CD4-positive, alpha-beta T cell treated with Interleukin-17A for 4 hours (primary cell): Measurements from ENCODE around the gene MAN1A1.

ENCODE experiments used
- DNase-seq: peaks from one replicate; pipeline ENCODE4 v3.0.0-alpha.2; 2020; ENCODE audit warnings: mixed read lengths

The MAN1A1 gene

DNA sequence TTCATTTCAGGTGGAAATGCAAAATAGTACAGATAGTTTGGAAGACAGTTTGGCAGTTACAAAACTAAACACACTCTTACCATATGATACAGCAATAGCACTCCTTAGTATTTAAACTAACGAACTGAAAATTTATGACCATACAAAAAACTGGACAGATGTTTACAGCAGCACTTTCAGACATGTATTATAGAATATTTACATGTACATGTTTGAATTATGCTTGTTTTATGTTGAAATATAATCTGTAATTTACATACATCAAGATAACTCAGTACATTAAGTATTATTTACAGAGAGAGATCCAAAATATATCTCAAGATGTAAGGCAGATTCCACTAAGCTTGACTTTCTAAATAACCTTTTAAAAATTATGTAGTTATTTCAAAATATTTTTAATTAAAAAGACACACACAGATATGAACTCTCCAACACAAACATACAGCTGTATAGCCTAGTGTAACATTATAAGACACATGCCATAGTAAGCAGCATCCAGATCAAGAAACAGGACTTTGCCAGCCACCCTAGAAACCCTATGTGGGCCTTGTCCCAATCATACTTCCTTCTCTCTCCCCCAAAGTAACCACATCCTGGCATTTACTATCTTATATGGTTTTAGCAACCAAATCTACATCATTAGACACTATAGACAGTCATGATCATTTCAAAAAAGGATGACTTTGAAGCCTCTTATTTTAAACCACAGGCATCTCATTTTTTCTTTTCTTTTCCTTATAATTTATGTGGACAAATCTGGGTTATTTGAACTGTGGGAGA lies 82.2 kb downstream of the MAN1A1 start:
- no peak for DNase-seq

- DNase-seq, result no peak
Measured at GRCh38 chr6:119264854-119265397, 84.6 kb downstream of the MAN1A1 start.

DNA sequence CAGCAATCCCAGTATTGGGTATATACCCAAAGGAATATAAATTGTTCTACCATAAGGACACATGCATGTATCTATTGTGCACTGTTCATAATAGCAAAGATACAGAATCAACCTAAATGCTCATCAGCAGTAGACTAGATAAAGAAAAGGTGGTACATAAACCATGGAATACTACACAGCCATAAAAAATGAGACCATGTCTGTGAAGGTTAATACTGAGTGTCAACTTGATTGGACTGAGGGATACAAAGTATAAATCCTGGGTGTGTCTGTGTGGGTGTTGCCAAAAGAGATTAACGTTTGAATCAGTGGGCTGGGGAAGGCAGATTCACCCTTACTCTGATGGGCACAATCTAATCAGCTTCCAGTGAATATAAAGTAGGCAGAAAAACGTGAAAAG lies 86.9 kb downstream of the MAN1A1 start:
- no peak for DNase-seq

DNA sequence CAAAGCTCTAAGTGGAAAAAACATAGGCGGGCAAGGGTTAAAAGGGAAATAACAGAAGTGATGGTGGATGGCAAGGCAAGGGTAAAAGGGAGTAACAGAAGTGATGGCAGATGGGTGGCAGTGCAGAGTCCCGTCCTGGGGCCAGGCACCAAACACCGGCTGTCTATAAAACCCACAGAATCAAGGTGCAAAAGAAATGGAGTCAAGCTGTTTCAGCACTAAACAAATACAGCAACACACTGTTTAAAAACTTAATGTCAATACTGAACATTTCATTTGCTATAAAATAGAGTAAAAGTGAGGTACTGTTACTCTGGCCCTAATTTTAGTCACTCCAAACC lies 87.6 kb downstream of the MAN1A1 start:
- no peak for DNase-seq

DNA sequence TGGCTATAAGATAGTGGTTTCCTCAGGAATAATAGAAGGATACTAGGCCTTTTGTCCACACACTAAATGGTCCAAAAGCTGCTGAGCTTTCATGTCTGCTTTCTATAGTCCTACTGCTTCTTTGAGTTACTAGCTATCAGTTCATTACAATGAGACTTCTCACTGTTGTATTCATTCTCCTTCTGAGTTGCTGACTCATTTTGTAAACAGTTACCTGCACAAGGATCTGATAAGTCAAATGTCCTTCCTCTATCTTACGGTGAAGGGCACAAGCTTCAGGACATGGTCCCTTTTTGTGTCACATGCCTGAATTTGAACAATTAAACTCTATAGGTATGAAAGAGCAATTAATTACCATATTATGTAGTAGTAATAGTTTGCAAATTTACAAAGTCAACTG lies 90.5 kb downstream of the MAN1A1 start:
- DNase-seq, result no peak

GRCh38 chr6:119257726-119258125 lies 91.8 kb downstream of the MAN1A1 start:
- no peak for DNase-seq

DNA sequence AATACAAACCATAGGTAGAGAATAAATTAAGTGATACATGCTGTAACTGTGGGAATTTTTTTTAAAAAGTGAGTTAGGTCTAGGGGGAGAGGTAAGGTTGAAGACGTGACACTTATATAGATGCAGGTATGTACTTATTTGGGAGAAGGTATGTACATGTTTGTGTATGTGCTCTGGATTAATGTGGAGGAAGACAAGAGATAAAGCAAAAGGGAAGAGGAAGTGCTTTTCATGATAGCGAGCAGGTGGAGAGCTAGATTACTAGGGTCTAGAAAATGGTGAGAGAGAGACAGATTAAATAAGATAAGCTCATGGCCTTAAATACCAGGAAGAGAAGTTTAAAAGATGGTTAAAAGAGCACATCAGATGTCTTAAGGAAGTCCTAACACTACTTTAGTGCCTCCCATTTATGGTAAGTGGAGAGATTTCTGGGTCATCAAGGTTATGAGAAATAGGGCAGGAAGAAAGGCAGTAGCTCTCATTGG lies 92.5 kb downstream of the MAN1A1 start:
- no peak for DNase-seq

- DNase-seq, result no peak
Measured at GRCh38 chr6:119256392-119256791, 93.2 kb downstream of the MAN1A1 start.

DNA sequence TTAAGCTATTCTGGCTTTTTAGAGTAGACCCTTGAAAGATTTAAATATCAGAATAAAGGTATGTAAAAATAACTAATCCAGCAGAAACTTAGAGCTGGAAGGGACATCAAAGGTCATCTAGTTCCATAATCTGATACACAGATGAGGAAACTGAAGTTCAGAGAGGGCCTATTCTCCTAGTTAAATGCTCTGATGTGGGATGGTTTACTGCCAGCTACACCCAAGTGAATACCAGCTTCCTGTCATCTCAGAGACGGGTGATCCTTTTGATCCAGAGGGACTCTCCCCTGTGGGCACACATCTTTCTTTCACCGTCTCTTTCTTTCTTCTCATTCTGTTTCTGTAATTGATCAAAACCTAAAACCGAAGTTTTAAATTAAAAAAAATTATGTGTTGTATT lies 94.1 kb downstream of the MAN1A1 start:
- no peak for DNase-seq

DNA sequence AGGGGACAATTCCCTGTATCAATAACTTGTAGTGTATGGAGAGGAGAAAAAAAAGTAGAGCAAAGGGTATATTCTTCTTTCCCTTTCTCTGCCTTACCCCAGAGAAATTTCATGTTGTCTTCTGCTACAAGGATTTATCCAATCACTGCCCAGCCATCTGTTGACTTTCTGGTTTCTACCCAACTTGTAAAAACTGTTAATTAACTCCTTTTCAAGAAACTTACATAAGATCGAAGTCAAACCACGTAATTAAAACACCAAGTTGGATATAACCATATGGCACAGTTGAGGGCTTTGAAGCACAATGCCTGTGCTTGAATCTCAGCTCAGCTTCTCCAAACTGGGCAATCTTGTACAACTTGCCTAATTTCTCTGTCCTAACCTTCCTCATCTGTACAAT lies 99.5 kb downstream of the MAN1A1 start:
- DNase-seq, result no peak

- DNase-seq, result no peak
Measured at GRCh38 chr6:119249319-119249718, 100.2 kb downstream of the MAN1A1 start.

GRCh38 chr6:119247504-119247903 lies 102.1 kb downstream of the MAN1A1 start:
- DNase-seq, result no peak

GRCh38 chr6:119243657-119244056 lies 105.9 kb downstream of the MAN1A1 start:
- no peak for DNase-seq

DNA sequence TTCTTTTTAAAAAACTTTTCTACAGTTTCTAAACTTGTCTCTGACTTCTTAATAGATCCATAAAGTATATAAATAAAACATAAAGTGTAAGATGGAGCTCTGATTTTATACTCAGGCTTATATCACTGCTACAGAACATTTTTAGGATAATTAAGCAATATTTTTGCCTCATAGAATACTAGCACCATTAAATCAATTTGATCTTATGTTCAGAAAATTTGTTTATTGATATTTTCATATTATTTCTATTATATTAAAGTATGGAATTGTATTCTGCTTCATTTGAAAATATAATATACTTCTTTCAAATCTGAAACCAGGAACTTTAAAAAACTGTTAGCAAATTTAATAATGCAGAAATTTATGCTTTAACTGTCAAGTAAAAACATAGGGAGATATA lies 106.5 kb downstream of the MAN1A1 start:
- DNase-seq, result no peak

DNA sequence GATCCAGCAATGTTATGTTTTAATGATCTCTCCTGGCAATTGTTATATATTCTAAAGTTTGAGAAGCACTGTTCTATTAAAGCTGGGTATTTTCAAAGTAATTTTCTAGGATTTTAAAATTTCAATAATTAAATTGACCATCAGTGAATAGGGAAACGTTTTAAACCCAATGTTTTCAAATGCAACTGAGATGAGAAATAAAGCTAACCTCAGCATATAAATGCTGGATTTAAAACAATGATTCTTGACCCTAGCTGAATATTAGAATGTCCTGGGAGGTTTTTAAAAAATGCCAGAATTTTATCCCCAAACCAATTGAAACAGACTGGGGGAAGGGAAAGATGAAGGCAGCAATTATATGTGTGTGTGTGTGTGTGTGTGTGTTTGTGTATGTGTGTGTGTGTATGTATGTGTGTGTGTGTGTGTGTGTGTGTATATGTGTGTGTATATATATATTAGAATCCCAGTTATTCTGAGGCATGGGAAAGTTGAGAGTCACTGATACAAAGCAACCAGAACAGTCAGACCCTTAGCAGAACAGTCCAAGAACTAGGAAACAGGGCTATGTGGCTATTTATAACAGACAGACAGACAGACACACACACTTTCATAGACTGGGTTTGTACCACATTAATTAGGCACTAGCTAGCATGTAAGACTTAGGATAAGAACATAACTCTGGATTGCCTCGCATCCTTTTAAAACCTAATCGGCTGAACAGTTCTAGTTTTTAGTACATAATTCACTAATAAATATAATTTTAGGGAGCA lies 107.8 kb downstream of the MAN1A1 start:
- DNase-seq, result no peak

DNA sequence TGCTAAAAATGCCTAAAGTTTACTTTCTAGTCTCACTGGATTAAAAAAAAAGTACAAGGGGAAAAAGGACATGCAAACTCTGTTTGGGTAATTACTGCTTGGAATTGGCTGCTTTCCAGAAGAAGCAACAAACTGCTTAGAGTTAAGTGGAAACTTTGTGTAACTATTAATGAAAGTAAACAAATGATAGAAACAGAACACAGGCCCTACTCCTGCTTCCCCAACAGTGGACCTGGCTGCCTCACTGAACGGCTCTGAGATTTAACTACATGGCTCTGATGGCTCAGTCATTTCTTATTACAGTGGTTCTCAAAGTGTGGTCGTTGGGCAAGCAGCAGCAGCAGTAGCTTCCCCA lies 108.5 kb downstream of the MAN1A1 start:
- no peak for DNase-seq

DNA sequence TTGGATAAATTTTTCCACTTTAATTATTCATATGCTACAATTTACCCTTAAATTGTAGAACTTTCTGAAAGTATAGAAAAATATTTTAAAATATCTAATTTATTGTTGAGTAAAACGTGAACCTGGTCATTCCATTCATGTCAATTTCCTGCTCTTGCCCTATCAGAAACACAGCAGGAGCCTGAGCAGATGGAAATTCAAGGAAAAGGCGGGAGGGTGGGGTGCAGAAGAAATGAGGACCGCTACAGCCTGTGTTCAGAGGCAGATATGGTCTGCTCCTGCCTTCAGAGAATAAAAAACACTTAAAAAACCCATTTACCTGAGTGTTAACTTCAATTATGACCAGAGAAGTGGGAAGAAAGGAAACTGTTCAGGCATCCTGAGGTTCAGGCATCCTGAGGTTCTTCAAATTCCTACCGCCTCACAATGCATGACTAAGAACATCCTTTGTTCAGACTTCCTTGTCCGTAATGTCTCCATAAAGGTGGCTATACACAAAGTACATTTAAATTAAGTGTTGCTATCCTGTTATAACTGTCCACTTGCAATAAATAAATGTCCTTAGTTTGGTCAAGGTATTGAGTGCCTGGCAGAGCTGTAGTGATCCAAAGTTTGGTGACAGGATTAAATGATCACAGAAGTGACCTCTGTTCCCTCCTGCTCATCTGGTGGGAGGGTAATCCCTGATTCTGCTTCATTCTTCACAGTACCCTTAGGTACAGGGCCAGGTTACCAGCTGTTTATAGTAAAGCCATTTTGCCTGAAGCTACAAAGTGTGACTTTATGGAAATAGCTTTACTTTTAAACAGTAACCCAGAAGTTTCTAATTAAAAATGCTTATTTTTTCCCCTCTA lies 109.1 kb downstream of the MAN1A1 start:
- DNase-seq, result no peak

GRCh38 chr6:119237177-119237715 lies 112.3 kb downstream of the MAN1A1 start:
- no peak for DNase-seq

- DNase-seq, result no peak
Measured at GRCh38 chr6:119234941-119235340, 114.6 kb downstream of the MAN1A1 start.

DNA sequence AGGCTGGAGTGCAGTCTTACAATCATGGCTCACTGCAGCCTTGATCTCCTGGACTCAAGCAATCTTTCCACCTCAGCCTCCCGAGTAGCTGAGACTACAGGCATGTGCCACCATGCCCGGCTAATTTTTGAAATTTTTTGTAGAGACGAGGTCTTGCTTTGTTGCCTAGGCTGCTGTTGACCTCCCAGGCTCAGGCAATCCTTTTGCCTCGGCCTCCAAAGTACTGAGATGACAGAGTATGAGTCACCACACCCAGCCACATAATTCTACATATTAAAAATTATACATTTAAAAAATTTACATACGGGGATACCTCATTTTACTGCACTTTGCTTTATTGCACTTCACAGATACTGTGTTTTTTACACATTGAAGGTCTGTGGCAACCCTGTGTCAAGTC lies 115.1 kb downstream of the MAN1A1 start:
- DNase-seq, result no peak

DNA sequence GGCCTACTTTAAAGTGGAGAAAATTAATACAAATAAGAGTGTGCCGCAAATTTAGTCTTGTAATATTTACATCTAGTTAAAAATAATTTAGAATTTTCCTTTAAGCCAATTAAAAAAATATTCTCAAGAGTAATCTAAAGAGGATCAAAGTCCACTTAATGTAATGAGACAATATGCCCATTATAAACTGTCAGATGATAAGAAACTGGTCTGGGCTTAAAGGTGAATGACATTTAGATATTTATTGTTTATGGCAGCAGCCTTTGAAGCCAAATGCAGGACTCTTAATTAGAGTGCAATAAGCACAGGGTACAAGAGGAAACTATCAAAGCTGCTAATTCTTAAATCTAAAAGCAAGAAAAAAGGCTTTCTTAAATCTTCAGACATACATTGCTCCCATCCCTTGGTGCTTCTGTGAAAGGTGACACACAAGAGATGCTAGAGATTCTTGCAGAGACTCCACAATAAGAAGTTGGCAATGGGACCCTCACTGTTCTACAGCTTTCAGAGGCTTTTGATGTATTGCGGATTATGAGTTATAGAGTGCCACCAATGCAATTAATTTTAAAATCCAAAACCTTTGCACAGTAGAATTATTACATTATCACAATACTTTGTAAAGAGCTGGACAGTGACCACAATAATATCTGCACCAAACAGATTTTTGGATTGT lies 116.1 kb downstream of the MAN1A1 start:
- no peak for DNase-seq

- DNase-seq, result no peak
Measured at GRCh38 chr6:119231394-119231793, 118.2 kb downstream of the MAN1A1 start.
